ENCODE results near the gene USP48.
A peak's percentile ranks its signal among the peaks of the same experiment; 100 is the strongest.

The USP48 gene

DNA sequence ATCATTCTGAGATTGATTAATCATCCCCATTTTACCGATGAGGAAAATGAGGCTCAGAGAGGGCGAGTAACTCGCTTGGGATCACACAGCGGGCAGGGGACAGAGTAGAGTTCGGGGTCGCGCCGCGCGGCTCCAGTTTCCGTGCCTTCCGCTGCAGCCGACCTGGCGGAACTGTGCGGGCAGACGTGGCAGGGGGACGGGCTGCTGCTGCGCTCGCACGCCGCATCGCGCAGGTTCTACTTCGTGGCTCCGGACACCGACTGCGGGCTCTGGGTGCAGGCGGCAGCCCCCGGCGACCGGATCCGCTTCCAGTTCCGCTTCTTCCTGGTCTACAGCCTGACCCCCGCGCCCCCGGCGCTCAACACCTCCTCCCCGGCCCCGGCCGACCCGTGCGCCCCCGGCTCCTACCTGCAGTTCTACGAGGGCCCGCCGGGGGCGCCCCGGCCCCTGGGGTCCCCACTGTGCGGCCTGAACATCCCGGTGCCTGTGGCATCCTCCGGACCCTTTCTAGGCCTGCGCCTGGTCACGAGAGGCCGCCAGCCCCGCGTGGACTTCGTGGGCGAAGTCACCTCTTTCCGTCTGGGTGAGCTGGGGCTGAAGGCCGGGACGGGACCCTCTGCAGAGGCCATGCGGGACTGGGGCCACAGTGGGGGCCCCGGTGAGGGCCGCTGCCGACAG, 31.4 kb upstream of the USP48 start:
- H3K4me1 ChIP-seq (ENCODE audit: control insufficient read depth in 2 of 2, insufficient read depth in 1 of 2, low read depth in 1 of 2, low read length in 2 of 2): peaks cover 5 to 10% of the 10 kb centered on the region in 2 donors
- no CpG with 5 or more reads among the region's 65 CpGs for WGBS, 2 donors (ENCODE audit: extremely low coverage in 2 of 2, insufficient read length in 2 of 2, insufficient replicate concordance in 1 of 2)
- H2BK12ac ChIP-seq (ENCODE audit: low read length): peak overlapping the region; percentile 63
- H3K18ac ChIP-seq (ENCODE audit: low read length): peak overlapping the region; percentile 96
- peak overlapping the region; percentile 38 for H4K91ac ChIP-seq (ENCODE audit: low read depth, low read length, poor library complexity)
- peak; percentile 50 for DNase-seq (ENCODE audit: low spot score)
- peak overlapping the region; percentile 58 for H2AFZ ChIP-seq (ENCODE audit: low read length)
- peak overlapping the region; percentile 94 for H3K9ac ChIP-seq (ENCODE audit: low read depth, low read length, poor library complexity)
- no peak overlapping the region for H3K27ac ChIP-seq (replicated peaks; ENCODE audit: low read length)
- H3K14ac ChIP-seq (ENCODE audit: low read length): no peak overlapping the region
- no peaks in the 10 kb centered on the region for H3K36me3 ChIP-seq (replicated peaks in 1 of 2; ENCODE audit: control insufficient read depth in 2 of 2, insufficient read depth in 2 of 2, low read length in 2 of 2)
- H3K9me3 ChIP-seq (replicated peaks in 1 of 2; ENCODE audit: control insufficient read depth in 2 of 2, insufficient read depth in 1 of 2, low read depth in 1 of 2, low read length in 2 of 2): no peaks in the 10 kb centered on the region
- H3K4me2 ChIP-seq (ENCODE audit: insufficient read depth, low read length, poor library complexity, severe bottlenecking): peak overlapping the region; percentile 75
- H3K27me3 ChIP-seq (ENCODE audit: control insufficient read depth in 3 of 3, insufficient read depth in 3 of 3, low read depth in 1 of 3, low read length in 3 of 3): no peaks in the 10 kb centered on the region
- peak overlapping the region; percentile 93 for H3K23ac ChIP-seq (ENCODE audit: low read depth, low read length, poor library complexity)
- peak overlapping the region; percentile 82 for H2AK5ac ChIP-seq (ENCODE audit: low read depth, low read length)
- no peak overlapping the region for H4K8ac ChIP-seq (ENCODE audit: low read depth, low read length)
- H3K4ac ChIP-seq (ENCODE audit: low read length): peak overlapping the region; percentile 54
- H3K79me1 ChIP-seq (ENCODE audit: low read depth, low read length): no peaks in the 10 kb centered on the region
- H2BK5ac ChIP-seq (ENCODE audit: low read length): peak overlapping the region; percentile 77
- peak overlapping the region in 1 of 2 donors; percentile 83 for H3K4me3 ChIP-seq (ENCODE audit: low read length in 2 of 2)
- peak overlapping the region; percentile 83 for H2BK15ac ChIP-seq (ENCODE audit: low read length)
- peak overlapping the region; percentile 10 for H2BK120ac ChIP-seq (ENCODE audit: low read depth, low read length)

GRCh38 chr1:21813542-21813941, 30.6 kb upstream of the USP48 start:
- H3K9me3 ChIP-seq (replicated peaks in 1 of 2; ENCODE audit: control insufficient read depth in 2 of 2, insufficient read depth in 1 of 2, low read depth in 1 of 2, low read length in 2 of 2): no peaks in the 10 kb centered on the region
- no peak overlapping the region for H2BK120ac ChIP-seq (ENCODE audit: low read depth, low read length)
- H2BK12ac ChIP-seq (ENCODE audit: low read length): no peak overlapping the region
- no peak overlapping the region for H3K27ac ChIP-seq (replicated peaks; ENCODE audit: low read length)
- H3K79me1 ChIP-seq (ENCODE audit: low read depth, low read length): no peaks in the 10 kb centered on the region
- no peak for DNase-seq (ENCODE audit: low spot score)
- no peak overlapping the region for H2AK5ac ChIP-seq (ENCODE audit: low read depth, low read length)
- H4K8ac ChIP-seq (ENCODE audit: low read depth, low read length): no peak overlapping the region
- WGBS, 2 donors (ENCODE audit: extremely low coverage in 2 of 2, insufficient read length in 2 of 2, insufficient replicate concordance in 1 of 2): no CpG with 5 or more reads among the region's 3 CpGs
- no peaks in the 10 kb centered on the region for H3K27me3 ChIP-seq (ENCODE audit: control insufficient read depth in 3 of 3, insufficient read depth in 3 of 3, low read depth in 1 of 3, low read length in 3 of 3)
- H3K4me1 ChIP-seq (ENCODE audit: control insufficient read depth in 2 of 2, insufficient read depth in 1 of 2, low read depth in 1 of 2, low read length in 2 of 2): peaks cover 5 to 10% of the 10 kb centered on the region in 2 donors
- H3K18ac ChIP-seq (ENCODE audit: low read length): no peak overlapping the region
- no peak overlapping the region for H3K14ac ChIP-seq (ENCODE audit: low read length)
- H2BK15ac ChIP-seq (ENCODE audit: low read length): no peak overlapping the region
- no peak overlapping the region for H3K4me3 ChIP-seq (ENCODE audit: low read length in 2 of 2)
- no peak overlapping the region for H2AFZ ChIP-seq (ENCODE audit: low read length)
- no peak overlapping the region for H3K4ac ChIP-seq (ENCODE audit: low read length)
- no peak overlapping the region for H2BK5ac ChIP-seq (ENCODE audit: low read length)
- H4K91ac ChIP-seq (ENCODE audit: low read depth, low read length, poor library complexity): no peak overlapping the region
- no peak overlapping the region for H3K9ac ChIP-seq (ENCODE audit: low read depth, low read length, poor library complexity)
- no peak overlapping the region for H3K23ac ChIP-seq (ENCODE audit: low read depth, low read length, poor library complexity)
- H3K4me2 ChIP-seq (ENCODE audit: insufficient read depth, low read length, poor library complexity, severe bottlenecking): no peak overlapping the region
- no peaks in the 10 kb centered on the region for H3K36me3 ChIP-seq (replicated peaks in 1 of 2; ENCODE audit: control insufficient read depth in 2 of 2, insufficient read depth in 2 of 2, low read length in 2 of 2)

DNA sequence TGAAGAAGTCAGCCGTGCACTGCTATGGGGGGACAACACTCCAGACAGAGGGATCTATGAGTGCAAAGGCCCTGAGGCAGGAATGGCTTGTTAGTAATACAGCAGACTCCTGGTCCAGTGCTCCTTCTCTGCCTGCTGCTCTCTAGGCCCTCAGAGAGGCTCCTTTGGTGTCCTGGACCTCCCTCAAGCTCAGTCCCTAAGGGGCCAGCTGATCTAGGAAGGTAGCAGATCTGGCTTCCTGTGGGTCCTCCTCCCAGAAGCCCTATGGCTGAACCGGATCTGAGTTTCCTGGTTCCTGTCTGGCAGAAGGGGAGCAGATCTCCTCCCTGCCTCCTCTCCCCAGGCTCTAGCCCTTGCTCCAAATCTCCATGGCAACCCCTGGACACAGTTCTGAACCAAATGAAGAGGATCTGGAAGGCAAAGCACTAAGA, 28.9 kb upstream of the USP48 start, which contains the start of gene LDLRAD2:
TSS of gene LDLRAD2 (plus strand) at position 391 of the 431 bp plus-strand sequence. CDS start 187 bp downstream, outside the sequence.
- Histone ChIP-seq H2BK12ac (ENCODE audit: low read length) (no peak within 1 kb of the TSS), H4K91ac (ENCODE audit: low read depth, low read length, poor library complexity) (no peak within 1 kb of the TSS), H3K36me3 (replicated peaks in 1 of 2; ENCODE audit: control insufficient read depth in 2 of 2, insufficient read depth in 2 of 2, low read length in 2 of 2) (no peaks in the 10 kb centered on the region), H3K79me1 (ENCODE audit: low read depth, low read length) (no peaks in the 10 kb centered on the region), H2AFZ (ENCODE audit: low read length) (peak within 1 kb of the TSS; percentile 27), H3K4me1 (ENCODE audit: control insufficient read depth in 2 of 2, insufficient read depth in 1 of 2, low read depth in 1 of 2, low read length in 2 of 2) (peaks cover 3 to 10% of the 10 kb centered on the region in 2 donors), H3K18ac (ENCODE audit: low read length) (no peak within 1 kb of the TSS), H2AK5ac (ENCODE audit: low read depth, low read length) (peak within 1 kb of the TSS; percentile 66), H3K27me3 (ENCODE audit: control insufficient read depth in 3 of 3, insufficient read depth in 3 of 3, low read depth in 1 of 3, low read length in 3 of 3) (no peaks in the 10 kb centered on the region), H3K23ac (ENCODE audit: low read depth, low read length, poor library complexity) (no peak within 1 kb of the TSS), H3K9ac (ENCODE audit: low read depth, low read length, poor library complexity) (peak within 1 kb of the TSS; percentile 12), H3K4me3 (ENCODE audit: low read length in 2 of 2) (no peak within 1 kb of the TSS), H3K9me3 (replicated peaks in 1 of 2; ENCODE audit: control insufficient read depth in 2 of 2, insufficient read depth in 1 of 2, low read depth in 1 of 2, low read length in 2 of 2) (no peaks in the 10 kb centered on the region), H3K27ac (replicated peaks; ENCODE audit: low read length) (no peak within 1 kb of the TSS), H2BK120ac (ENCODE audit: low read depth, low read length) (no peak within 1 kb of the TSS), H3K4me2 (ENCODE audit: insufficient read depth, low read length, poor library complexity, severe bottlenecking) (no peak within 1 kb of the TSS), H2BK15ac (ENCODE audit: low read length) (no peak within 1 kb of the TSS), H4K8ac (ENCODE audit: low read depth, low read length) (no peak within 1 kb of the TSS), H3K14ac (ENCODE audit: low read length) (no peak within 1 kb of the TSS), H2BK5ac (ENCODE audit: low read length) (no peak within 1 kb of the TSS), H3K4ac (ENCODE audit: low read length) (no peak within 1 kb of the TSS)
- WGBS, 2 donors (ENCODE audit: extremely low coverage in 2 of 2, insufficient read length in 2 of 2, insufficient replicate concordance in 1 of 2): no CpG with 5 or more reads among the region's 2 CpGs
- DNase-seq (ENCODE audit: low spot score): no peak

DNA sequence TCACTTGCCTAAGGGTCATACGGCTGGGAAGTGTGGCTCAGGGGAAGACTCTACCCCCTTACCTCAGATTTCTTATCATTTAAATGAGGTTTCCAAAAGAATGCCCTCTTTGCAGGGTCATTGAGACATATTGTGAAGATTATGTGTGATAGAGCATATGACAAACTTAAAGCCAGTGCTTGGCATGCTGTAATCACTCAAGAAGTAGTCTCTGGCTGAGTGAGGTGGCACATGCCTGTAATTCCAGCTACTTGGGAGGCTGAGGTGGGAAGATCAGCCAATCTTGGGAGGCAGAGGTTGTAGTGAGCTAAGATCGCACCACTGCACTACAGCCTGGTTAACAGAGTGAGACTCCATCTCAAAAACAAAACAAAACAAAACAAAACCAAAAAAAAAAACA, 21.6 kb upstream of the USP48 start:
- no peak overlapping the region for H3K4me2 ChIP-seq (ENCODE audit: insufficient read depth, low read length, poor library complexity, severe bottlenecking)
- H2BK120ac ChIP-seq (ENCODE audit: low read depth, low read length): no peak overlapping the region
- no peak overlapping the region for H3K23ac ChIP-seq (ENCODE audit: low read depth, low read length, poor library complexity)
- no peak overlapping the region for H3K4me3 ChIP-seq (ENCODE audit: low read length in 2 of 2)
- H4K91ac ChIP-seq (ENCODE audit: low read depth, low read length, poor library complexity): no peak overlapping the region
- no peak overlapping the region for H2BK12ac ChIP-seq (ENCODE audit: low read length)
- no peaks in the 10 kb centered on the region for H3K27me3 ChIP-seq (ENCODE audit: control insufficient read depth in 3 of 3, insufficient read depth in 3 of 3, low read depth in 1 of 3, low read length in 3 of 3)
- H3K18ac ChIP-seq (ENCODE audit: low read length): no peak overlapping the region
- no peaks in the 10 kb centered on the region for H3K9me3 ChIP-seq (replicated peaks in 1 of 2; ENCODE audit: control insufficient read depth in 2 of 2, insufficient read depth in 1 of 2, low read depth in 1 of 2, low read length in 2 of 2)
- no peak overlapping the region for H2BK15ac ChIP-seq (ENCODE audit: low read length)
- H2AK5ac ChIP-seq (ENCODE audit: low read depth, low read length): no peak overlapping the region
- no peak overlapping the region for H2BK5ac ChIP-seq (ENCODE audit: low read length)
- no peak overlapping the region for H3K27ac ChIP-seq (replicated peaks; ENCODE audit: low read length)
- no peaks in the 10 kb centered on the region for H3K79me1 ChIP-seq (ENCODE audit: low read depth, low read length)
- no CpG with 5 or more reads among the region's 2 CpGs for WGBS, 2 donors (ENCODE audit: extremely low coverage in 2 of 2, insufficient read length in 2 of 2, insufficient replicate concordance in 1 of 2)
- no peak overlapping the region for H4K8ac ChIP-seq (ENCODE audit: low read depth, low read length)
- H3K9ac ChIP-seq (ENCODE audit: low read depth, low read length, poor library complexity): no peak overlapping the region
- H3K36me3 ChIP-seq (replicated peaks in 1 of 2; ENCODE audit: control insufficient read depth in 2 of 2, insufficient read depth in 2 of 2, low read length in 2 of 2): no peaks in the 10 kb centered on the region
- no peak overlapping the region for H3K14ac ChIP-seq (ENCODE audit: low read length)
- H3K4me1 ChIP-seq (ENCODE audit: control insufficient read depth in 2 of 2, insufficient read depth in 1 of 2, low read depth in 1 of 2, low read length in 2 of 2): no peaks in the 10 kb centered on the region
- no peak overlapping the region for H3K4ac ChIP-seq (ENCODE audit: low read length)
- DNase-seq (ENCODE audit: low spot score): no peak
- H2AFZ ChIP-seq (ENCODE audit: low read length): no peak overlapping the region
